ENCODE results near the gene TRHDE. TPM values are rescaled to one million over a fixed set of nuclear protein-coding genes. Genes with fewer than 3 reads are reported as not detected.

The TRHDE gene
- total and polyA plus RNA-seq, 2 of the 13 experiments (the other 11 are each of a cell fraction or from before 2014, with no cell fraction given), result not detected

DNA sequence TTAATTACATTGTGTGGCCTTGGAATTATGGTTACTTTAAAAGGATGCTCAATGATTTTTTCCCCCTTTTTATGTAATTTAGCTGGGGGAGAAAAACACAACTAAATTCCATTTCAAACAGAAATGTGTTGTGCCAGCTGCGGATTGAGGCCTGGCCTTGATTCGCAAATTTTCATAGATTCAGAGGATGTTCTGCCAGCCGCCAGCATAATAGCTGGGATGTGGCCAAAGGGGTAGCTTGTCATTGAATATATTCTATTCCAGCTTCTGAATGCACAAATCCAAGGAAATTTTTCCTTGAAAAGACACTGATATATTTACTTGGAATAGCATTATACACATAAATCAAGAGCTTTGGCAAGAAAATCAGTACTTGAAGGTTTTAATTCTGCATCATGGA lies 43.7 kb downstream of the TRHDE start:
- 23% methylated on average over 3 of the region's 3 CpGs for WGBS (ENCODE audit: low lambda C conversion rate)
- no peaks in the 10 kb centered on the region for H4K20me1 ChIP-seq (ENCODE audit: insufficient read depth, low read length)
- H3K79me2 ChIP-seq (ENCODE audit: insufficient read depth, low read length), result no peaks in the 10 kb centered on the region
- in situ Hi-C loops (cut with HindIII; ENCODE audit: extremely low pct_ligation_motif_present, low pct_unique_long_range_greater_than_20kb) (no loop called here), intact Hi-C loops (cut with micrococcal nuclease; ENCODE audit: unreplicated experiment) (no loop called here)
- ATAC-seq, result no peak
- H3K4me2 ChIP-seq (ENCODE audit: low read depth, low read length), result no peak overlapping the region
- H3K9ac ChIP-seq (ENCODE audit: insufficient read depth, low read depth, low read length), result no peak overlapping the region
- BruUV-seq (replicated peaks), result no TSS peak
- CTCF ChIA-PET (ENCODE audit: low intra/inter-chr PET ratio, low total read pairs), result no interaction called here
- DNase-seq (ENCODE audit: low spot score), result no peak
- TF ChIP-seq, protein P1, sequence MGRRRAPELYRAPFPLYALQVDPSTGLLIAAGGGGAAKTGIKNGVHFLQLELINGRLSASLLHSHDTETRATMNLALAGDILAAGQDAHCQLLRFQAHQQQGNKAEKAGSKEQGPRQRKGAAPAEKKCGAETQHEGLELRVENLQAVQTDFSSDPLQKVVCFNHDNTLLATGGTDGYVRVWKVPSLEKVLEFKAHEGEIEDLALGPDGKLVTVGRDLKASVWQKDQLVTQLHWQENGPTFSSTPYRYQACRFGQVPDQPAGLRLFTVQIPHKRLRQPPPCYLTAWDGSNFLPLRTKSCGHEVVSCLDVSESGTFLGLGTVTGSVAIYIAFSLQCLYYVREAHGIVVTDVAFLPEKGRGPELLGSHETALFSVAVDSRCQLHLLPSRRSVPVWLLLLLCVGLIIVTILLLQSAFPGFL (CRISPR knock-in tag; IDR thresholded peaks at IDR 0.05), result no peak
- TF ChIP-seq CBX5 (CRISPR knock-in tag; IDR thresholded peaks at IDR 0.05; ENCODE audit: borderline replicate concordance) (no peak), TP53 (CRISPR knock-in tag; conservative IDR thresholded peaks at IDR 0.05) (no peak), ARID2 (CRISPR knock-in tag; IDR thresholded peaks at IDR 0.05; ENCODE audit: borderline replicate concordance) (no peak), TEAD3 (CRISPR knock-in tag; optimal IDR thresholded peaks at IDR 0.05; ENCODE audit: borderline replicate concordance) (no peak), NBN (conservative IDR thresholded peaks at IDR 0.05) (no peak)
- TF ChIP-seq, protein P2, sequence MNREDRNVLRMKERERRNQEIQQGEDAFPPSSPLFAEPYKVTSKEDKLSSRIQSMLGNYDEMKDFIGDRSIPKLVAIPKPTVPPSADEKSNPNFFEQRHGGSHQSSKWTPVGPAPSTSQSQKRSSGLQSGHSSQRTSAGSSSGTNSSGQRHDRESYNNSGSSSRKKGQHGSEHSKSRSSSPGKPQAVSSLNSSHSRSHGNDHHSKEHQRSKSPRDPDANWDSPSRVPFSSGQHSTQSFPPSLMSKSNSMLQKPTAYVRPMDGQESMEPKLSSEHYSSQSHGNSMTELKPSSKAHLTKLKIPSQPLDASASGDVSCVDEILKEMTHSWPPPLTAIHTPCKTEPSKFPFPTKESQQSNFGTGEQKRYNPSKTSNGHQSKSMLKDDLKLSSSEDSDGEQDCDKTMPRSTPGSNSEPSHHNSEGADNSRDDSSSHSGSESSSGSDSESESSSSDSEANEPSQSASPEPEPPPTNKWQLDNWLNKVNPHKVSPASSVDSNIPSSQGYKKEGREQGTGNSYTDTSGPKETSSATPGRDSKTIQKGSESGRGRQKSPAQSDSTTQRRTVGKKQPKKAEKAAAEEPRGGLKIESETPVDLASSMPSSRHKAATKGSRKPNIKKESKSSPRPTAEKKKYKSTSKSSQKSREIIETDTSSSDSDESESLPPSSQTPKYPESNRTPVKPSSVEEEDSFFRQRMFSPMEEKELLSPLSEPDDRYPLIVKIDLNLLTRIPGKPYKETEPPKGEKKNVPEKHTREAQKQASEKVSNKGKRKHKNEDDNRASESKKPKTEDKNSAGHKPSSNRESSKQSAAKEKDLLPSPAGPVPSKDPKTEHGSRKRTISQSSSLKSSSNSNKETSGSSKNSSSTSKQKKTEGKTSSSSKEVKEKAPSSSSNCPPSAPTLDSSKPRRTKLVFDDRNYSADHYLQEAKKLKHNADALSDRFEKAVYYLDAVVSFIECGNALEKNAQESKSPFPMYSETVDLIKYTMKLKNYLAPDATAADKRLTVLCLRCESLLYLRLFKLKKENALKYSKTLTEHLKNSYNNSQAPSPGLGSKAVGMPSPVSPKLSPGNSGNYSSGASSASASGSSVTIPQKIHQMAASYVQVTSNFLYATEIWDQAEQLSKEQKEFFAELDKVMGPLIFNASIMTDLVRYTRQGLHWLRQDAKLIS (CRISPR knock-in tag; IDR thresholded peaks at IDR 0.05), result no peak
- H3K4me3 ChIP-seq (replicated peaks in 1 of 3; ENCODE audit: insufficient read depth in 1 of 3, low read depth in 2 of 3, low read length in 3 of 3), result no peak overlapping the region
- no peaks in the 10 kb centered on the region for H3K4me1 ChIP-seq (ENCODE audit: insufficient read depth, low read length)
- no peak for FAIRE-seq
- H3K9me3 ChIP-seq (ENCODE audit: low read length), result no peaks in the 10 kb centered on the region
- H3K36me3 ChIP-seq (replicated peaks in 1 of 2; ENCODE audit: control insufficient read depth in 1 of 2, insufficient read depth in 2 of 2, low read length in 2 of 2), result no peaks in the 10 kb centered on the region
- H3K27me3 ChIP-seq (ENCODE audit: control insufficient read depth in 1 of 2, insufficient read depth in 2 of 2, low read length in 2 of 2), result no peaks in the 10 kb centered on the region
- no peak overlapping the region for H3K27ac ChIP-seq (ENCODE audit: extremely low read length, insufficient read depth, low read length)
- POLR2A ChIA-PET, result no interaction called here
- H2AFZ ChIP-seq (ENCODE audit: low read length), result no peak overlapping the region
